22Rv1 (cell line): ENCODE results near the gene VPS50.

Experiments used
- CTCF ChIP-seq: fragments of 450-650 bp; IDR thresholded peaks from 2 replicates; pipeline ENCODE4 v1.5.1; 2017; ENCODE audit warnings: mild to moderate bottlenecking
- ZFX ChIP-seq: fragments of 450-650 bp; IDR thresholded peaks from 2 replicates; pipeline ENCODE4 v1.6.1; 2017; ENCODE audit warnings: antibody characterized with exemption, borderline replicate concordance

GRCh38 chr7:93205046-93205445 is 27.1 kb upstream of the VPS50 start:
- no peak for TF ChIP-seq CTCF
- no peak for TF ChIP-seq ZFX
